BJ (cell line): Measurements from ENCODE around the gene GLG1. TPM values are rescaled to one million over a fixed set of nuclear protein-coding genes. Genes with fewer than 3 reads are reported as not detected.
"Not testable (repeated sequence)": the region's sequence is repeated elsewhere in the genome, so short reads cannot be mapped to it uniquely, and the experiment has no call there.

Experiments used
- CTCF ChIA-PET: fragments of 350-600 bp; formaldehyde crosslinking; extraction: SDS; loops from one replicate; lab custom pipeline; 2021; ENCODE audit warnings: antibody characterized with exemption, inconsistent platforms; lab: Yijun Ruan, JAX
- POLR2A ChIA-PET: fragments of 300-600 bp; sonication (Branson Sonifier 250); formaldehyde crosslinking; extraction: SDS; loops from one replicate; lab custom pipeline; 2021; ENCODE audit warnings: antibody characterized with exemption; lab: Charles Lee
- DNase-seq: peaks from one replicate; pipeline ENCODE4 v3.0.0-alpha.2; 2011; ENCODE audit warnings: low read depth
- H3K27me3 ChIP-seq: 2 replicates; pipeline ENCODE4 v1.6.0; 2011; ENCODE audit warnings: low read length; ENCODE audit not compliant: control insufficient read depth, insufficient read depth
- H3K36me3 ChIP-seq: 2 replicates; pipeline ENCODE4 v1.5.1; 2011; ENCODE audit warnings: low read length; ENCODE audit not compliant: control insufficient read depth, insufficient read depth
- H3K4me3 ChIP-seq: 2 replicates; pipeline ENCODE4 v1.5.1; 2011; ENCODE audit warnings: low read depth, mild to moderate bottlenecking, control low read depth, low read length
- CTCF ChIP-seq: IDR thresholded peaks from 2 replicates; pipeline ENCODE4 v1.5.1; 2011; ENCODE audit warnings: low read depth, mild to moderate bottlenecking, control low read depth, inconsistent platforms, low read length, moderate library complexity; ENCODE audit not compliant: insufficient read depth
- polyA plus RNA-seq: library from polyadenylated mRNA; depleted of rRNA; stranded (reverse); fragments of >200 nt; gene quantifications from 2 replicates; pipeline ENCODE4 v1.2.3, GENCODE V29; 2011

The GLG1 gene
- polyA plus RNA-seq, 1 experiment: 88.6 TPM

- ChIA-PET POLR2A (no interaction called here), CTCF (interaction anchor here (0.6 kb wide), 1 partner anchor 126 kb away, joined by 3 read pairs; no protein-coding TSS in a partner anchor)
- Histone ChIP-seq H3K36me3 (no peaks in the 10 kb centered on the region; the same call in 1 of the 2 replicates), H3K27me3 (no peaks in the 10 kb centered on the region), H3K4me3 (no peak overlapping the region)
- no peak for TF ChIP-seq CTCF
- DNase-seq: no peak
These were observed 49.6 kb downstream of the GLG1 start for GRCh38 chr16:74557275-74557674.

GRCh38 chr16:74556375-74556922 is 50.5 kb downstream of the GLG1 start:
- H3K4me3 ChIP-seq: no peak overlapping the region
- POLR2A ChIA-PET: no interaction called here
- CTCF ChIA-PET: interaction anchor here (0.6 kb wide), 1 partner anchor 18 kb away, joined by 3 read pairs; no protein-coding TSS in a partner anchor
- no peaks in the 10 kb centered on the region; the same call in 1 of the 2 replicates for H3K36me3 ChIP-seq
- DNase-seq: no peak
- no peak for TF ChIP-seq CTCF
- H3K27me3 ChIP-seq: no peaks in the 10 kb centered on the region

- H3K36me3 ChIP-seq, H3K4me3 ChIP-seq, CTCF ChIA-PET, POLR2A ChIA-PET, H3K27me3 ChIP-seq, DNase-seq: not testable (repeated sequence)
These were observed 54.6 kb downstream of the GLG1 start for GRCh38 chr16:74552357-74552756.

- H3K36me3 ChIP-seq, POLR2A ChIA-PET, H3K4me3 ChIP-seq, H3K27me3 ChIP-seq, DNase-seq, CTCF ChIA-PET: not testable (repeated sequence)
These were observed 56.5 kb downstream of the GLG1 start for GRCh38 chr16:74550227-74551019.

- H3K27me3 ChIP-seq, H3K4me3 ChIP-seq, DNase-seq, H3K36me3 ChIP-seq, POLR2A ChIA-PET, CTCF ChIA-PET: not testable (repeated sequence)
These were observed 60.8 kb downstream of the GLG1 start for GRCh38 chr16:74546112-74546511.

- POLR2A ChIA-PET, H3K4me3 ChIP-seq, H3K36me3 ChIP-seq, DNase-seq, H3K27me3 ChIP-seq, CTCF ChIA-PET: not testable (repeated sequence)
These were observed 63.9 kb downstream of the GLG1 start for GRCh38 chr16:74542911-74543578.

GRCh38 chr16:74540663-74541062 is 66.3 kb downstream of the GLG1 start:
- H3K4me3 ChIP-seq, DNase-seq, POLR2A ChIA-PET, CTCF ChIA-PET, H3K36me3 ChIP-seq, H3K27me3 ChIP-seq: not testable (repeated sequence)

- DNase-seq, POLR2A ChIA-PET, H3K27me3 ChIP-seq, H3K36me3 ChIP-seq, CTCF ChIA-PET, H3K4me3 ChIP-seq: not testable (repeated sequence)
These were observed 68.1 kb downstream of the GLG1 start for GRCh38 chr16:74538801-74539200.

- H3K36me3 ChIP-seq, POLR2A ChIA-PET, H3K4me3 ChIP-seq, DNase-seq, H3K27me3 ChIP-seq, CTCF ChIA-PET: not testable (repeated sequence)
These were observed 69.2 kb downstream of the GLG1 start for GRCh38 chr16:74537746-74538145.

GRCh38 chr16:74534650-74535049 is 72.3 kb downstream of the GLG1 start:
- H3K36me3 ChIP-seq, POLR2A ChIA-PET, CTCF ChIA-PET, DNase-seq, H3K27me3 ChIP-seq, H3K4me3 ChIP-seq: not testable (repeated sequence)
